ENCODE measurements around the gene KCNQ1OT1. TPM values are rescaled to one million over a fixed set of nuclear protein-coding genes. Genes with fewer than 3 reads are reported as not detected.

The KCNQ1OT1 gene
- total RNA-seq, 4 donors from 2014 or later, result 1.8 to 6.8 (median 3.9) TPM

DNA sequence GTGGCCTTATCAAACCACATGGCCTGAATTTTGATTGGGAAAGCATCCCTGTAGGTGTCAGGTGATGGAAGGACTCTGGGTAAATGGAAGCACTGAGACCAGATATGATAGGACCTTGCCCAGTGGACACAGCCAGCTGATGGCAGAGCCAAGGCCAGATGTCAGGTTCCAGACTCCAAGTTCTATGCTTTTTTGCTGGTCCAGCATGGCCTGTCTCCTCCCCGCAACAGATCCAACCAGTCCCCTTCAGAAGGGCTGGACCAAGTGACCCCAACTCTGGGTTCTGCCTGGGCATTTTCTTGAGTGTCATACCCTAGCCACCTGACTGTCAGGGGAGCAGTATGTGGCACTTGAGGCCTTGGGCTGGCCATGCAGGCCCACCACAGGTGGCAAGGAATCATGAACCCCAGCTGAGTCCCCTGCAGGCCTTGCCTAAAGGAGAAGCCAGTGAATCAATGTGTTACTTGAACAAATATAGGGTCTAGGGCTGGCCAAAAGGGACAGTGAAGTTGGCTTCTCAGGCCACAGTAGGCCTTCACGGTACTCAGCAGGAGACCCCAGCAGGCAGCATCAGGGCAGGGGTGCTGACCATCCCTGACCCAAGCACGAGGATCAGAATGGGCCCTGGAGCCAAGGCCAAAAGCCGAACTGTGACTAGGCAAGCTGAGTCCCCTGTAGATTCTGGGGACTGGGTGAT lies 27.1 kb downstream of the KCNQ1OT1 start:
- TF ChIP-seq, protein P1, sequence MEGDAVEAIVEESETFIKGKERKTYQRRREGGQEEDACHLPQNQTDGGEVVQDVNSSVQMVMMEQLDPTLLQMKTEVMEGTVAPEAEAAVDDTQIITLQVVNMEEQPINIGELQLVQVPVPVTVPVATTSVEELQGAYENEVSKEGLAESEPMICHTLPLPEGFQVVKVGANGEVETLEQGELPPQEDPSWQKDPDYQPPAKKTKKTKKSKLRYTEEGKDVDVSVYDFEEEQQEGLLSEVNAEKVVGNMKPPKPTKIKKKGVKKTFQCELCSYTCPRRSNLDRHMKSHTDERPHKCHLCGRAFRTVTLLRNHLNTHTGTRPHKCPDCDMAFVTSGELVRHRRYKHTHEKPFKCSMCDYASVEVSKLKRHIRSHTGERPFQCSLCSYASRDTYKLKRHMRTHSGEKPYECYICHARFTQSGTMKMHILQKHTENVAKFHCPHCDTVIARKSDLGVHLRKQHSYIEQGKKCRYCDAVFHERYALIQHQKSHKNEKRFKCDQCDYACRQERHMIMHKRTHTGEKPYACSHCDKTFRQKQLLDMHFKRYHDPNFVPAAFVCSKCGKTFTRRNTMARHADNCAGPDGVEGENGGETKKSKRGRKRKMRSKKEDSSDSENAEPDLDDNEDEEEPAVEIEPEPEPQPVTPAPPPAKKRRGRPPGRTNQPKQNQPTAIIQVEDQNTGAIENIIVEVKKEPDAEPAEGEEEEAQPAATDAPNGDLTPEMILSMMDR (IDR thresholded peaks at IDR 0.05; ENCODE audit: low read depth), result no peak

DNA sequence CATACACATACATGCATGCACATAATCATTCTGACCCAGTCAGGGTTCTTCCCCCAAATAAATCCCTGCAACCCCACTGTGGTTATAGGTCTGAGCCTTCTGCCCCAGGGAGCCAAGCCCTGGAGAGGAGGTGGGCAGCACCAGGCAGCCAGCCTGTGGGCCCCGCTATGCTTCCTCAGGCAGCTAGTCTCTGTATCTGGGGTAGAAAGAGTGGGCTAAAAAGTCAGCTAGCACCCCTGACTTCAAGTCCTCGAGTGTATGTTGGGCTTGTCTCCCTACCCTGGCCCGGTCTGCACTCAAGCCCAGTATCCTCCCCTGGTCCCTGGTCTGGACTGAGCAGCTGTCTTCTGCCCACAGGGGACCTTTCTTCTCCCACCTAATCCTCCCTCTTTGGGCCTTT lies 28.0 kb downstream of the KCNQ1OT1 start:
- TF ChIP-seq, protein P1 (IDR thresholded peaks at IDR 0.05; ENCODE audit: low read depth), result no peak

DNA sequence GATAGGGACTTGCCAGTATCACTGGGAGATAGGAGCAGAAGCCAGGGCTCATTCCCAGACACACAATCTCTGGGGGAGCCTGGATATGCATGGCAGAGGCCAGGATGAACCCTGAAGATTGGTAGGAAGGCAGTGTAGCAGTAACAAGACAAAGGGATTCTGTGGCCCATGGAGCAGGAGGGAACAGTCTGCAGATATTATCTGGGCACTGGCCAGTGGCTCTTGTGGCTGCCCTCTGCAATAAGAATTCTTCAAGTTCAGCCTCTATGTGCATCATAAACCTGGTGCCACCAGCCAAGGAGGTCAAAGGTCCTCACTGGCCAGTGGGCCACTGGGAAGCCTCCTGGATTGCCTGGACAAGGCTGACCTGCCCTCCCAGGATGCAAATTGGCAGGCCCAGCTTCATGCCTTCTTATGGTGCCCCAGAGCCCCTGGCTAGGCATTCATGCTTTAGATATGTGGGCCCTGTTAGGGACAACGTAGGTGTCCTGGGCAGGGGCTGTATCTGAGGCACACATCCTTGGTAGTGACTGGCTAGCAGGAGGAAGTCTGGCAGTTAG lies 29.2 kb downstream of the KCNQ1OT1 start:
- TF ChIP-seq, protein P1 (IDR thresholded peaks at IDR 0.05; ENCODE audit: low read depth), result no peak

DNA sequence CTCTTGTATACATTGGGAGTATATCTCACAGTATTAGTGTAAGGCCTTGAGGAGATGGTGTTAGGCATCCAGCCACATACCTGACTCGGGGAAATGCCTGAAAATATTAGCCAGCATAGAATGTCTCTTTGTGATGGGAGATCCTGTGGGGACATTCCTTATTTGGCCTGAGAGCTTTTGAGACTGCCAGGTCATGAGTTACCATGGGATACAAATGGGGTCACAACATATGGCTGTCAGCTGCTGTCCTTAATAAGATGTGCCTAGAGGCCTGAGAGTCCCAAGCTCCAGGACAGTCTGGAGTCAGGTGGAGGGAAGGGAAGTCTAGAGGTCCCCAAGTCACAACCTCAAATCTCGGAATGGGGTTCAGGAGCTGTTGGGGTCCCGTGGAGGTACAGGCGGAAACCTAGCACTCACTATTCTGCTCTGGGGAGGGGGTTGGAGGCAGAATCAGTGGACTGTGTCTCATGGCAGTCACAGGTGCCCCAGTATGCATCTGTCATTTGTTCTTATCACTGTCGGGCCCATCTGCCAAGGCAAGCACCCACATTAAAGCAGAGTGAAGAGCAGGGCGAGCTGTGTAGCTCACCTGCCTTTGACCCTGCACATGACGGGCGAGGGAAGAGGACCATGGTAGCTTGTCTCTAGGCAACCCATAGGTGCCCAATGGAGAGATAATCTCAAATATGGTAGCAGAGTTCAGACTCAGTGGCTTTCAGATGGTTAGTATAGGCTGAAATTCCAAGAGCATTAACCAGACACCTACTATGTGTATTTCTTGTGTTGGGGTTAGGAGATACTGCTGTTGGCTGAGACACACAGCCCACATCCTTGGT lies 29.9 kb downstream of the KCNQ1OT1 start:
- TF ChIP-seq, protein P1 (IDR thresholded peaks at IDR 0.05; ENCODE audit: low read depth), result no peak

GRCh38 chr11:2668876-2669275 lies 30.9 kb downstream of the KCNQ1OT1 start:
- TF ChIP-seq, protein P1 (IDR thresholded peaks at IDR 0.05; ENCODE audit: low read depth), result no peak

DNA sequence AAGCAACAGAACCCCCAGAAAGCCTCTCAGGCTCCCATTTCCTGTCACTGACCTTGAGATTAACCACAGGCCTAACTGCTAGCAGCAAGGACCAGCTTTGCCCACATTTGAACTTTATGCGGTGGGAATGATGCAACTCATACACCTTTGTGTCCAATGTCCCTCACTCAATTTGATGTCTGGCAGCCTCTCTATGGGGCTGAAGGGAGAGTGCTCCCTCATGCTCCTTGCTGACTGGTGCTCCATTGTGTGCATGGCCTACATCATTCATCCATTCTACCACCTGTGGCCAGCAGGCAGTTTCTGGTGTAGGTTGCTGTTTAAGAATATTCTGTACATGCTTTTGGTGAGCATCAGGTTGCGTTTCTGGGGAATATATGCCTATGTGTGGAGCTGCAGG lies 31.9 kb downstream of the KCNQ1OT1 start:
- TF ChIP-seq, protein P1 (IDR thresholded peaks at IDR 0.05; ENCODE audit: low read depth), result no peak
